Activated CD4-positive, alpha-beta T cell treated with anti-CD3 and anti-CD28 coated beads, Interleukin-2, amount 10 ng/mL, durations not matched to agents 7 days and 5 days (primary cell): ENCODE results near the gene SNX25. TPM values are rescaled to one million over a fixed set of nuclear protein-coding genes. Genes with fewer than 3 reads are reported as not detected.
"Not testable (repeated sequence)": the region's sequence is repeated elsewhere in the genome, so short reads cannot be mapped to it uniquely, and the experiment has no call there.

Experiments used
- CTCF ChIA-PET: fragments of 350-600 bp; sonication (Branson Sonifier 250); formaldehyde crosslinking; loops from one replicate; lab custom pipeline; 2021; ENCODE audit warnings: antibody characterized with exemption; lab: Charles Lee
- POLR2A ChIA-PET: fragments of 350-600 bp; sonication (Branson Sonifier 250); formaldehyde crosslinking; loops from one replicate; lab custom pipeline; 2021; ENCODE audit warnings: antibody characterized with exemption; lab: Charles Lee
- DNase-seq: peaks from one replicate; pipeline ENCODE4 v3.0.0-alpha.2; 2020
- H3K27ac Mint-ChIP-seq: one replicate; pipeline ENCODE4 v1.8.0; 2021; ENCODE audit warnings: mild to moderate bottlenecking, moderate library complexity, mixed read lengths
- H3K27me3 Mint-ChIP-seq: one replicate; pipeline ENCODE4 v1.8.0; 2021; ENCODE audit warnings: mixed read lengths
- H3K36me3 Mint-ChIP-seq: one replicate; pipeline ENCODE4 v1.8.0; 2021; ENCODE audit warnings: low read depth, mixed read lengths
- H3K4me1 Mint-ChIP-seq: one replicate; pipeline ENCODE4 v1.8.0; 2021; ENCODE audit warnings: mixed read lengths
- H3K4me3 Mint-ChIP-seq: one replicate; pipeline ENCODE4 v1.8.0; 2021; ENCODE audit warnings: mild to moderate bottlenecking, moderate library complexity, mixed read lengths
- H3K9me3 Mint-ChIP-seq: one replicate; pipeline ENCODE4 v1.8.0; 2021; ENCODE audit warnings: mixed read lengths
- total RNA-seq, 2 experiments: library from RNA; stranded (reverse); gene quantifications; one replicate each; pipeline ENCODE4 v1.2.3, GENCODE V29; 2021

The SNX25 gene
- total RNA-seq, 2 experiments from 2014 or later, result 9.0 to 12.0 TPM

DNA sequence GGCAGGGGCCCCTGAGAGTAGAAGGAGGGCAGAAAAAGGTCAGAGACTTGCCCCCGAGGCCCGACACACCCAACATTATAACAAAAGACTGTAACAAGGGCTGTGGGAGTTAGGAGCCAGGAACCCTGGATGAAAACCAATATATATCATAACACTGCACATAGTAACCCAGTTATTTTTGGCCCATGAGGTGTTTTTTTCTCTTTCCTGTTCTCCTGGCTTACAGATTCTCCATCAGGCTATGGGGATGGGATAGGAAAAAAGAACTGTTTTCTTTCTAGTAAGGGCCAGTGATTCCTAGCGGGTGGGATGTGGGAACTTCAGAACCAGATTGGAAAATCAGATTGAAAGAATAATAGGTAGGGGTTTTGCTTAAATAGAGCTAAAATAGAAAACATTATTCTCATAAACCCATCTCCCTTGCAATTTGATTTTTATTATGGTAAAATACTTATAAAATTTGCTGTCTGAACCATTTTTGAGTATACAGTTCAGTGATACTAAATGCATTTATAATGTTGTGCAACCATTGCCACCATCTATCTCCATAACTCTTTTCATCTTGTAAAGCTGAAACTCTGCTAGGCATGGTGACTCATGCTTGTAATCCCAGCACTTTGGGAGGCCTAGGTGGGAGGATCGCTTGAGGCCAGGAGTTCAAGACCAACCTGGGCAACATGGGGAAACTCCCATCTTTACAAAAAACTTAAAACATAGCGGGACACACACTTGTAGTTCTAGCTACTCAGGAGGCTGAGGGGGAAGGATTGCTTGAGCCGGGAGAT, 33.5 kb downstream of the SNX25 start:
- peaks cover 7% of the 10 kb centered on the region for H3K9me3 Mint-ChIP-seq
- CTCF ChIA-PET, result interaction anchor here (1.0 to 1.3 kb wide), 2 partner anchors 9 to 45 kb away, joined by 3 read pairs; no protein-coding TSS in a partner anchor
- H3K4me3 Mint-ChIP-seq, result no peak overlapping the region
- no peaks in the 10 kb centered on the region for H3K27me3 Mint-ChIP-seq
- no peak for DNase-seq
- POLR2A ChIA-PET, result no interaction called here
- H3K4me1 Mint-ChIP-seq, result peaks cover 9% of the 10 kb centered on the region
- peaks cover 9% of the 10 kb centered on the region for H3K36me3 Mint-ChIP-seq
- H3K27ac Mint-ChIP-seq, result no peak overlapping the region

DNA sequence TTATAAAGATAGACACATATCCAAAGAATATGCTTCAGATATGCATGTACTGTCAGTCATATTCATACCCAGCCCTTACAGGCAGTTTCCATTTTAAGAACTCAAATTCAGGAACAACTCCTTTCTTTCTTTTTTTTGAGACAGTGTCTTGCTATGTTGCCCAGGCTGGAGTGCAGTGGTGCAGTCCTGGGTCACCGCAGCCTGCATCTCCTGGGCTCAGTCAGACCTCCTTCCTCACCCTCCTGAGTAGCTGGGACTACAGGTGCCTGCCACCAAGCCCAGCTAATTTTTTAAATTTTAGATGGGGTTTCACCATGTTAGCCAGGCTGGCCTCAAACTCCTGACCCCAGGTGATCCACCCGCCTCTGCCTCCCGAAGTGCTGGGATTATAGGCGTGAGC, 34.5 kb downstream of the SNX25 start:
- POLR2A ChIA-PET, result interaction anchor here (0.6 kb wide), 1 partner anchor 187 kb away, joined by 4 read pairs; no protein-coding TSS in a partner anchor
- Mint-ChIP-seq H3K9me3 (no peaks in the 10 kb centered on the region), H3K4me1 (peaks cover 4% of the 10 kb centered on the region), H3K4me3 (no peak overlapping the region), H3K36me3 (peaks cover 2% of the 10 kb centered on the region), H3K27me3 (no peaks in the 10 kb centered on the region), H3K27ac (no peak overlapping the region)
- CTCF ChIA-PET, result no interaction called here
- DNase-seq, result no peak

DNA sequence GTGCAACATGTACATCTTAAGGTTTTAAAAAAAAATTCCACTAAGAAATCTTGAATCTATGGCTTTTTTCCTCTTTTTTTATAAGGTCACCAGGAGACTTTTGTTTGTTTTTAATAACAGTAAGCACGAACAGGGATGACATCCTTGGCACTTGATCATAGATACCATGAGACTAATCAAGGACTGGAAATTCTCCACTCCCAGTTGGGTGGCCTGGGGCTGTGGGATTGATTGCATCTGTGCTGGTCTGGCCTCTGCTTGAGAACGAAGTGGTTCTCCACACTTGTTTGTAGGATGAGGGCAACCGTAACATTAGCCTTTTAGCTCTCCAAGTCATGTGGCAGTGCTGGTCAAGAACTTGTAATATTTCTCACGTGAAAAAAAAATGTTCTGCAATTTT, 35.4 kb downstream of the SNX25 start:
- Mint-ChIP-seq H3K4me3 (no peak overlapping the region), H3K4me1 (peaks cover 4% of the 10 kb centered on the region), H3K27ac (no peak overlapping the region), H3K36me3 (peaks cover 1% of the 10 kb centered on the region), H3K27me3 (no peaks in the 10 kb centered on the region), H3K9me3 (no peaks in the 10 kb centered on the region)
- ChIA-PET POLR2A (no interaction called here), CTCF (no interaction called here)
- no peak for DNase-seq

DNA sequence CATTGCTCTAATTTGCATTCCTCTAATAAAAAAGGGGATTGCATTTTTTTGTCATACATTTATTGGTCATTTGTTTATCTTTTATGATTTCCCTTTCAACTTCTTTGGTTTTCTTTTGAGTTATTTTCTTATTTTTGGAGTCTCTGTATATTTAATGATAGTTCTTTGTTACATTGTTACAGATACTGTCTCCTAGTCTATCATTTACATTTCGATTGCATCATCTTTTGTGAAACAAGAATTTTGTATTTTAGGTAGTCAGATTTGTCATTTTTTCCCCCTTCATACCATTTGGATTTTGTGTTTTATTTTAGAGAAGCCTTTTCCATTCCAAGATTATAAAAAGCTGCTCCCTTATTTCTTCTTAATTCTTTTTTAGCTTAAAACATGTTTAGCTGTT, 37.1 kb downstream of the SNX25 start:
- ChIA-PET POLR2A (no interaction called here), CTCF (no interaction called here)
- Mint-ChIP-seq H3K36me3 (peaks cover 5% of the 10 kb centered on the region), H3K4me1 (peaks cover 8% of the 10 kb centered on the region), H3K9me3 (no peaks in the 10 kb centered on the region), H3K4me3 (no peak overlapping the region), H3K27me3 (no peaks in the 10 kb centered on the region), H3K27ac (no peak overlapping the region)
- no peak for DNase-seq

DNA sequence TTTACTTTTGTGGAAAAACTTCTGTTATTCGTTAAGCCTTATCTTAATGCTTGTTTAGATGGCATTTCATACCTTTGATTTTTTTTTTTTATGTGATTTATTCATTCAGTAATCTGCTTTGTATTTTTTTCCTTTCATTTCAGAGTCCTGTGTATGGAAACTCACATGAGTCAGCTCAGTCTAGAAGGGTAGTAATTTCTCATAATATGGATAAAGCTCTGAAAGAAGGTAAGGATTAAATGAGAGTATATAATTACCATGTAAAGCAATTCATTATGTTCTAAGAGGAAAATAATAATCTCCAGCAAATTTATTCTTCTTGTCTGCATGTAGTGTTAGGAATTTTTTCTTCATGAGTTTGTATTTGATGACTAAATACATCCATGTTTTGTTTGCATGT, 37.8 kb downstream of the SNX25 start:
- POLR2A ChIA-PET, result no interaction called here

DNA sequence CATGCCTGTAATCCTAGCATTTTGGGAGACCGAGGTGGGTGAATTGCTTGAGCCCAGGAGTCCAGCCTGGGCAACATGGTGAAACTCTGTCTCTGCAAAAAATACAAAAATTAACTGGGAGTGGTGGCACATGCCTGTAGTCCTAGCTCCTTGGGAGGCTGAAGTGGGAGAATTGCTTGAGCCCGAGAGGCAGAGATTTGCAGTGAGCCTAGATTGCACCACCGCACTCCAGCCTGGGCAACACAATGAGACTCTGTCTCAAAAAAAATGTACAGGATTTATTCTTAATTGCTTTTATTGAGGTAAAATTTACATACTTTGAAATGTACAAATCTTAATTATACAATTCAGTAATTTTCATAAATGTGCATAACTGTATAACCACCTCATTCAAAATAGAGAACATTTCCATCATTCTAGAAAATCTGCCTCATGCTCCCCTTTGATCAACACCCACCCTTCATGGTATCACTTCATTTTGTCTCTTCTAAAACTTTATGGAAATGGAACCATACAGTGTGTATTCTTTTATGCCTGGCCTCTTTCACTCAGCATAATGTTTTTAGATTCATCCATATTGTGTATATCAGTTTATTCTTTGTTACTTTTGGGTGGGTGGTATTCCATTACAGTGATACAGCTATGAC, 39.1 kb downstream of the SNX25 start:
- H3K9me3 Mint-ChIP-seq, result no peaks in the 10 kb centered on the region
- peaks cover 12% of the 10 kb centered on the region for H3K4me1 Mint-ChIP-seq
- H3K27me3 Mint-ChIP-seq, result no peaks in the 10 kb centered on the region
- H3K36me3 Mint-ChIP-seq, result peaks cover 8% of the 10 kb centered on the region
- DNase-seq, result no peak
- ChIA-PET POLR2A (no interaction called here), CTCF (interaction anchor here (0.6 kb wide), 1 partner anchor 218 kb away, joined by 3 read pairs; no protein-coding TSS in a partner anchor)
- H3K4me3 Mint-ChIP-seq, result no peak overlapping the region
- no peak overlapping the region for H3K27ac Mint-ChIP-seq

More for the DNA sequence above, 37.8 kb downstream of the SNX25 start:
- Mint-ChIP-seq H3K27ac (no peak overlapping the region), H3K36me3 (peaks cover 5% of the 10 kb centered on the region), H3K9me3 (no peaks in the 10 kb centered on the region), H3K4me1 (peaks cover 12% of the 10 kb centered on the region), H3K27me3 (no peaks in the 10 kb centered on the region), H3K4me3 (no peak overlapping the region)
- CTCF ChIA-PET, result interaction anchor here (0.6 kb wide), 1 partner anchor 72 kb away, joined by 3 read pairs; no protein-coding TSS in a partner anchor
- DNase-seq, result no peak

DNA sequence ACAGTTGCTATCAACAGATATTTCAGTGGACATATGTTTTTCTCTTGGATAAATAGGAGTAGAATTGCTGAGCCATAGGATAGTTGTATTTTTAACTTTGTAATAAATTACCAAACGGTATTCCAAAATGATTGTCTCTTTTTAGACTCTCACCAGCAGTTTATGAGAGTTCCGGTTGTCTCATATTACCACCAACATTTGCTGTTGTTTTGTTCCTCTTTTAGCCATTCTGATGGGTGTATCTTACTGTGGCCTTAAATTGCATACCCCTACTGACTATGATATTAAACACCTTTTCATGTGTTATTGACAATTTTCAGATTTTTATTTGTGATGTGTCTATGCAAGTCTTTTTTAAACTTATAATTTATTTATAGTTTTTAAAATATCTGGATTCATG, 39.7 kb downstream of the SNX25 start:
- Mint-ChIP-seq H3K9me3 (no peaks in the 10 kb centered on the region), H3K4me1 (peaks cover 17% of the 10 kb centered on the region), H3K27me3 (no peaks in the 10 kb centered on the region), H3K27ac (no peak overlapping the region), H3K36me3 (peaks cover 8% of the 10 kb centered on the region), H3K4me3 (no peak overlapping the region)
- DNase-seq, result no peak
- ChIA-PET CTCF (no interaction called here), POLR2A (no interaction called here)

DNA sequence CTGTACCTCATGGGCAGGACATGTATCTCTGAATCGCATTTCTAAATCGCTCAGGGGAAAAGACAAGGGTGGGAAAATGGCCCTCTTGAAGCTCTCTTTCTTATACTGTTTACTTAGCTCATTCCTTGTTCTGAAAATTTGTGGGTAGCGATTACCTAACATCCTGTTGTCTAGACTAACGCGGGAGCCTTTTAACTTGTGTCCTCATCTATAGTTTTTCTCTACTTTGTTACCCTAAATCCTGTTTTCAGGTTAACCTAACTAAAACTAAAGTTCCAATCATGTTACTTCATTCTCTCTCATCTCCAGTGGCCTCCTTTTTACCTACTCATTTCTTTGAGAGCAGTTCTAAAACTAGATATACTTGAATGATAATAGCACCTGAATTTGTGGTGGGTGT, 45.0 kb downstream of the SNX25 start:
- no peak for DNase-seq
- H3K27ac Mint-ChIP-seq, result no peak overlapping the region
- H3K36me3 Mint-ChIP-seq, result peaks cover 6% of the 10 kb centered on the region
- no peaks in the 10 kb centered on the region for H3K27me3 Mint-ChIP-seq
- no peak overlapping the region for H3K4me3 Mint-ChIP-seq
- ChIA-PET CTCF (interaction anchor here (1.2 kb wide), 1 partner anchor 40 kb away, joined by 3 read pairs; no protein-coding TSS in a partner anchor), POLR2A (no interaction called here)
- H3K4me1 Mint-ChIP-seq, result peaks cover 38% of the 10 kb centered on the region
- H3K9me3 Mint-ChIP-seq, result no peaks in the 10 kb centered on the region

DNA sequence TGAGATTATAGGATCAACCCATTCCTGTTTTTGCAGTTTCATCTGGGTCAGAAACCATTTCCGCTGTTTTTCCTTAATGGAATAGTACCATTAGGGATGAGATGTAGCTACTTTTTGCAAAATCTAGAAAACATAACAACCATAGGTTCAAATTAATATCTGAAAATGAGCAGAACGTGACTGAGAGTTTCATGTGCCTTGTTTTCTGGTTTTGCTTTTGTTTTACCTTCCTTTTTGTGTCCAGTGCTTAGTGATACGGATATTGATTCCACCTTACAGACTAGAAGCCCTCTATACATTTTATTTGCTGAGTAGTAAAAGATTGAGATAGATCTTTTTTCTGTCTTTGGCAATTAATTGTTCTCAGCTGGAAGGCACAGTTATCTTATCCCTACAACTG, 46.5 kb downstream of the SNX25 start:
- no peaks in the 10 kb centered on the region for H3K27me3 Mint-ChIP-seq
- H3K27ac Mint-ChIP-seq, result no peak overlapping the region
- ChIA-PET CTCF (interaction anchor here (0.6 kb wide), 1 partner anchor 37 kb away, joined by 3 read pairs; no protein-coding TSS in a partner anchor), POLR2A (no interaction called here)
- H3K4me3 Mint-ChIP-seq, result no peak overlapping the region
- no peaks in the 10 kb centered on the region for H3K9me3 Mint-ChIP-seq
- peaks cover 42% of the 10 kb centered on the region for H3K4me1 Mint-ChIP-seq
- H3K36me3 Mint-ChIP-seq, result peaks cover 3% of the 10 kb centered on the region
- DNase-seq, result no peak

DNA sequence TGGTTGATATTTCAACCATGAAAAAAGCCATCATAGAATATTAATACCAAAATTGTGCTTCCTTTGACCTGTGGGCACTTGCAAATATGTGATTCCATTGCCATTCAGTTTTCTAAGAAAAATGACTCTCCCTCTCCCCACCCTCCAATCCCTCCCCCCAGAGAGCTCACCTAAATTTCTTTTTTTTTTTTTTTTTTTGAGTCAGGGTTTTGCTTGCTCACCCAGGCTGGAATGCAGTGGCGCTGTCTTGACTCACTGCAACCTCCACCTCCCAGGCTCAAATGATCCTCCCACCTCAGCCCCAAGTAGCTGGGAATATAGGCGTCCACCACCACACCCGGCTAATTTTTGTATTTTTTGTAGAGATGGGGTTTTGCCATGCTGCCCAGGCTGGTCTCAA, 47.0 kb downstream of the SNX25 start:
- H3K27me3 Mint-ChIP-seq, result no peaks in the 10 kb centered on the region
- H3K4me1 Mint-ChIP-seq, result peaks cover 38% of the 10 kb centered on the region
- DNase-seq, result no peak
- peaks cover 3% of the 10 kb centered on the region for H3K36me3 Mint-ChIP-seq
- ChIA-PET CTCF (interaction anchor here (0.6 kb wide), 1 partner anchor 38 kb away, joined by 3 read pairs; no protein-coding TSS in a partner anchor), POLR2A (no interaction called here)
- H3K4me3 Mint-ChIP-seq, result no peak overlapping the region
- H3K9me3 Mint-ChIP-seq, result no peaks in the 10 kb centered on the region
- H3K27ac Mint-ChIP-seq, result no peak overlapping the region

DNA sequence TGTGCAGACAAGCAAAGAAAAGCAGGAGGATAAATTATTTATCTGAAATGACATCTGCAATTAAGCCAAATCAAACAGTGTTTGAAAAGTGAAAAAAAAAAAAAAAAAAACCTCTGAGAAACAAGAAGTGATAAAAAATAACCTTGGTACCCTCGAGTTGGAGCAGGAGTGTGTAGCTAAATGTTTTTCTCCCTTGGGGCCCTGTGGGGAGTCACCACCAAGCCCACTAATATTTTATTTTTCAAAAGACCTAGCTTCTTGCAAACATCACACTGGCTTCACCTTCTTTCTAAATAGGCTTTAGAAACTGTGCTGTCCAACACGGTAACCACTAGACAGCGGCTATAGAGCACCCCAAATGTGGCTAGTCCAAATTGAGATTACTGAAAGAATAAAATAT, 47.7 kb downstream of the SNX25 start:
- ChIA-PET POLR2A (no interaction called here), CTCF (no interaction called here)
- H3K36me3 Mint-ChIP-seq, result peaks cover 3% of the 10 kb centered on the region
- no peak overlapping the region for H3K27ac Mint-ChIP-seq
- no peaks in the 10 kb centered on the region for H3K9me3 Mint-ChIP-seq
- H3K4me1 Mint-ChIP-seq, result peaks cover 34% of the 10 kb centered on the region
- no peak overlapping the region for H3K4me3 Mint-ChIP-seq
- DNase-seq, result no peak
- no peaks in the 10 kb centered on the region for H3K27me3 Mint-ChIP-seq

DNA sequence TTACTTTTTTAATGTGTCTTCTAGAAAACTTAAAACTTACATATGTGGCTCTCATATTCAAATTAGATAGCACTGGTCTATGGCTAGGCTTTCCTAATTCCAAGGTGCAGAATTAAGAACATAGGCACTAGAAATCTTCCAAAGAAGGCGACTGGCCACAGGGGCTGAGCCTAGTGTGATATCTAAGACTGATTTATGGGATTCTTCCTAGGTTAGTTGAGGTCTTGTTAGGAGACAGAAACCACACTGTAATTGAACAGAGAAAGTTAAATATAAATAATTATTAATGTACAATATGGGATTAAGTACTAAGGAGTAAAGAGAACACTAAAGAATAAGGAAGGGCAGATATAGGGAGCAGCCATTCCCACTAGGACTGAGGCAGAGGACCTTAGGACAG, 48.3 kb downstream of the SNX25 start:
- peaks cover 36% of the 10 kb centered on the region for H3K4me1 Mint-ChIP-seq
- H3K4me3 Mint-ChIP-seq, result no peak overlapping the region
- POLR2A ChIA-PET, result no interaction called here
- CTCF ChIA-PET, result no interaction called here
- H3K36me3 Mint-ChIP-seq, result peaks cover 3% of the 10 kb centered on the region
- no peaks in the 10 kb centered on the region for H3K9me3 Mint-ChIP-seq
- no peak overlapping the region for H3K27ac Mint-ChIP-seq
- no peak for DNase-seq
- no peaks in the 10 kb centered on the region for H3K27me3 Mint-ChIP-seq

DNA sequence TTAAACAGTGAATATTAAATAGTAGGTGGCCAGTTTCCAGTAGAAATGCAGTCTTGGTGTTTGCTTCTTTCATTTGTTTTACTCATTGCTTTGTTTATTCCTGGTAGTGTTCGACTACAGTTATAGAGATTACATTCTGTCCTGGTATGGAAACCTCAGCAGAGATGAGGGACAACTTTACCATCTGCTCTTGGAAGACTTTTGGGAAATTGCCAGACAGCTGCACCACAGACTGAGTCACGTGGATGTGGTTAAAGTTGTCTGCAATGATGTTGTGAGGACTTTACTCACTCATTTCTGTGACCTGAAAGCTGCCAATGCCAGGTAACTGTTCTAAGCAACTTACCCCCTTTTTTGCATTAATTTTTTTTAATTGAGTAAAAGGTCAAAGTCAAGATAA, 49.3 kb downstream of the SNX25 start:
- H3K4me3 Mint-ChIP-seq, H3K27ac Mint-ChIP-seq, H3K36me3 Mint-ChIP-seq, H3K27me3 Mint-ChIP-seq, DNase-seq, H3K9me3 Mint-ChIP-seq: not testable (repeated sequence)
- peaks cover 42% of the 10 kb centered on the region for H3K4me1 Mint-ChIP-seq
- POLR2A ChIA-PET, result interaction anchor here (0.5 kb wide), 1 partner anchor 784 kb away, joined by 3 read pairs; the partner anchor contains the start of gene IRF2
- CTCF ChIA-PET, result interaction anchor here (0.6 kb wide), 1 partner anchor 88 kb away, joined by 4 read pairs; no protein-coding TSS in a partner anchor
